HL-60 (cell line): Measurements from ENCODE around the gene GPR108.

Experiments used
- DNase-seq, 2 experiments: peaks; one replicate each; pipeline ENCODE4 v3.0.0-alpha.2; 2010 to 2020; ENCODE audit warnings: low read depth in 1 of 2, low spot score in 1 of 2
- H3K27ac ChIP-seq: fragments of 250-450 bp; sonication (Bioruptor Pico); replicated peaks from 2 replicates; pipeline ENCODE4 v1.5.1; 2020; ENCODE audit warnings: mild to moderate bottlenecking, moderate library complexity
- H3K27me3 ChIP-seq: fragments of 250-450 bp; sonication (Bioruptor Pico); 2 replicates; pipeline ENCODE4 v1.5.1; 2021; ENCODE audit warnings: mild to moderate bottlenecking, moderate library complexity; ENCODE audit not compliant: insufficient read depth, poor library complexity, severe bottlenecking
- H3K4me3 ChIP-seq: replicated peaks from 2 replicates; pipeline ENCODE4 v1.5.1; 2011; ENCODE audit warnings: mild to moderate bottlenecking, control low read depth, low read length; ENCODE audit not compliant: insufficient read depth
- GABPA ChIP-seq: IDR thresholded peaks from 2 replicates; pipeline ENCODE4 v1.6.1; 2012; ENCODE audit warnings: low read depth
- POLR2AphosphoS5 ChIP-seq: IDR thresholded peaks from 2 replicates; pipeline ENCODE4 v1.6.1; 2012; ENCODE audit warnings: low read depth
- SPI1 ChIP-seq: IDR thresholded peaks from 2 replicates; pipeline ENCODE4 v1.6.1; 2012; ENCODE audit warnings: low read depth, mild to moderate bottlenecking, borderline replicate concordance
- TF ChIP-seq, protein P1 (sequence below): IDR thresholded peaks from 2 replicates; pipeline ENCODE4 v1.6.1; 2012; ENCODE audit warnings: low read depth; ENCODE audit not compliant: insufficient replicate concordance
- TF ChIP-seq, protein P2 (sequence below): IDR thresholded peaks from one replicate; pipeline ENCODE4 v1.5.1; 2011; ENCODE audit warnings: low read length, control low read depth, inconsistent platforms; ENCODE audit not compliant: insufficient read depth

Gene GPR108

DNA sequence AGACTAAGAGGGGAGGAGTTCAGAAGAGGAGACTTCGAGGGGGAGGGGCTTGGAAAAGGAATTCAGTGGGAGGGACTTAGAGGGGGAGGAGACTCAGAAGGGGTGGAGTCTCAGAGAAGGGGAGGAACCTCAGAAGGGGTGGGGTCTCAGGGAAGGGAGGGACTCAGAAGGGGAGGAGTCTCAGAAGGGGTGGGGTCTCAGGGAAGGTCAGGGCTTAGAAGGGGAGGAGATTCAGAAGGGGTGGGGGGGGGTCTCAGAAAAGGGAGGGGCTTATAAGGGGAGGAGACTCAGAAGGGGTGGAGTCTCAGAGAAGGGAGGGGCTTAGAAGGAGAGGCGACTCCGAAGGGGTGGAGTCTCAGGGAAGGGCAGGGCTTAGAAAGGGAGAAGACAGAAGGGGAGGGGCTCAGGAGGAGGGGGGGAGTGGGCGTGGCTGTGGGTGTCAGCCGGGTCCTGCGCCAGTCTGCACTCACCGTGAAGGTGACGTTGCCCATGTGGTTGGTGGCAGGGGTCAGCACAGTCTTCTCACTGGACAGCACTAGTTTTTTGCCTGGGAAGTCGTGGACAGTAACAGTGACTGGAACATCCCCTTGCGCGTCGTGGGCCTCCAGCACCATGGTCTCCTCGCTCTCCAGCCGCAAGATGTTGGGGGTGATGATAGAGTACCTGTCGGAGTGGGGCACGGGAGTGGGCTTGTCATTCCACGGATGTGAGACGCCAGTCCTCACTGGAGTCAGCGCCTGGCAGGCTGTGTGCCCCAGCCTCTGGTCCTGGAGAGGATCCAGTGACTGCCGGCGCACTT, 18.4 kb downstream of the GPR108 start:
- DNase-seq: no peak
- Histone ChIP-seq H3K27ac (no peak overlapping the region), H3K4me3 (no peak overlapping the region), H3K27me3 (no peaks in the 10 kb centered on the region)
- TF ChIP-seq, protein P1, sequence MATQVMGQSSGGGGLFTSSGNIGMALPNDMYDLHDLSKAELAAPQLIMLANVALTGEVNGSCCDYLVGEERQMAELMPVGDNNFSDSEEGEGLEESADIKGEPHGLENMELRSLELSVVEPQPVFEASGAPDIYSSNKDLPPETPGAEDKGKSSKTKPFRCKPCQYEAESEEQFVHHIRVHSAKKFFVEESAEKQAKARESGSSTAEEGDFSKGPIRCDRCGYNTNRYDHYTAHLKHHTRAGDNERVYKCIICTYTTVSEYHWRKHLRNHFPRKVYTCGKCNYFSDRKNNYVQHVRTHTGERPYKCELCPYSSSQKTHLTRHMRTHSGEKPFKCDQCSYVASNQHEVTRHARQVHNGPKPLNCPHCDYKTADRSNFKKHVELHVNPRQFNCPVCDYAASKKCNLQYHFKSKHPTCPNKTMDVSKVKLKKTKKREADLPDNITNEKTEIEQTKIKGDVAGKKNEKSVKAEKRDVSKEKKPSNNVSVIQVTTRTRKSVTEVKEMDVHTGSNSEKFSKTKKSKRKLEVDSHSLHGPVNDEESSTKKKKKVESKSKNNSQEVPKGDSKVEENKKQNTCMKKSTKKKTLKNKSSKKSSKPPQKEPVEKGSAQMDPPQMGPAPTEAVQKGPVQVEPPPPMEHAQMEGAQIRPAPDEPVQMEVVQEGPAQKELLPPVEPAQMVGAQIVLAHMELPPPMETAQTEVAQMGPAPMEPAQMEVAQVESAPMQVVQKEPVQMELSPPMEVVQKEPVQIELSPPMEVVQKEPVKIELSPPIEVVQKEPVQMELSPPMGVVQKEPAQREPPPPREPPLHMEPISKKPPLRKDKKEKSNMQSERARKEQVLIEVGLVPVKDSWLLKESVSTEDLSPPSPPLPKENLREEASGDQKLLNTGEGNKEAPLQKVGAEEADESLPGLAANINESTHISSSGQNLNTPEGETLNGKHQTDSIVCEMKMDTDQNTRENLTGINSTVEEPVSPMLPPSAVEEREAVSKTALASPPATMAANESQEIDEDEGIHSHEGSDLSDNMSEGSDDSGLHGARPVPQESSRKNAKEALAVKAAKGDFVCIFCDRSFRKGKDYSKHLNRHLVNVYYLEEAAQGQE: no peak
- no peak for TF ChIP-seq POLR2AphosphoS5

DNA sequence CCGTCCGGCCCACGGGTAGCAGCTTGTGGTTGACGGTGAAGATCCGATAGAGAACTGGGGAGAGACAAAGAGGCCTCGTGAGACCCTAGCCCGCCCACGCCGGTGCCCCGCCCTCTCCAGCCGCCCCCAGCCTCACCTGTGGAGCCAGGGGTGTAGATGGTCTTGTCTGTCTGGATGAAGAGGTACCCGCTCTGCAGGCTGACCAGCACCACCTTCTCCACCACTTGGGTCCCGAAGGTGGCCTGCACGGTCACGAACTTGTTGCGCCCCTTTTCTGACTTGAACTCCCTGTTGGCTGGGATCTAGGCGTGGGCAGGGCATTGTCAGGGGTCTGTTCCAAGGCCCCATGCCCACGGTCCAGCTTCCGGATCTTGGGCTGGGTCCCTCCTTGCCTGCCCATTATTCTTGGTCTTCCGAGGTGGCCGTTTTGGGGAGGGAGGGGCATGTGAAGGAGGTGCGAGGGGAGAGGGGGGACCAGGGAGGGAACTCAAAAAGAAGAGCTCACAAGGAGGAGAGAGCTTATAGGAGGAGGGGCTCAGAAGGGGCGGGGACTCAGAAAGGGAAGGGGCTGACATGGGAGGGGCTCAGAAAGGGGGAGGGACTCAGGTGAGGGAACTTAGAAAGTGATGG, 19.2 kb downstream of the GPR108 start:
- no peaks in the 10 kb centered on the region for H3K27me3 ChIP-seq
- TF ChIP-seq, protein P2, sequence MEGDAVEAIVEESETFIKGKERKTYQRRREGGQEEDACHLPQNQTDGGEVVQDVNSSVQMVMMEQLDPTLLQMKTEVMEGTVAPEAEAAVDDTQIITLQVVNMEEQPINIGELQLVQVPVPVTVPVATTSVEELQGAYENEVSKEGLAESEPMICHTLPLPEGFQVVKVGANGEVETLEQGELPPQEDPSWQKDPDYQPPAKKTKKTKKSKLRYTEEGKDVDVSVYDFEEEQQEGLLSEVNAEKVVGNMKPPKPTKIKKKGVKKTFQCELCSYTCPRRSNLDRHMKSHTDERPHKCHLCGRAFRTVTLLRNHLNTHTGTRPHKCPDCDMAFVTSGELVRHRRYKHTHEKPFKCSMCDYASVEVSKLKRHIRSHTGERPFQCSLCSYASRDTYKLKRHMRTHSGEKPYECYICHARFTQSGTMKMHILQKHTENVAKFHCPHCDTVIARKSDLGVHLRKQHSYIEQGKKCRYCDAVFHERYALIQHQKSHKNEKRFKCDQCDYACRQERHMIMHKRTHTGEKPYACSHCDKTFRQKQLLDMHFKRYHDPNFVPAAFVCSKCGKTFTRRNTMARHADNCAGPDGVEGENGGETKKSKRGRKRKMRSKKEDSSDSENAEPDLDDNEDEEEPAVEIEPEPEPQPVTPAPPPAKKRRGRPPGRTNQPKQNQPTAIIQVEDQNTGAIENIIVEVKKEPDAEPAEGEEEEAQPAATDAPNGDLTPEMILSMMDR: no peak
- TF ChIP-seq GABPA: no peak
- TF ChIP-seq POLR2AphosphoS5: no peak
- TF ChIP-seq, protein P1: no peak
- TF ChIP-seq SPI1: no peak
- H3K27ac ChIP-seq: no peak overlapping the region
- no peak overlapping the region for H3K4me3 ChIP-seq
- DNase-seq: no peak

DNA sequence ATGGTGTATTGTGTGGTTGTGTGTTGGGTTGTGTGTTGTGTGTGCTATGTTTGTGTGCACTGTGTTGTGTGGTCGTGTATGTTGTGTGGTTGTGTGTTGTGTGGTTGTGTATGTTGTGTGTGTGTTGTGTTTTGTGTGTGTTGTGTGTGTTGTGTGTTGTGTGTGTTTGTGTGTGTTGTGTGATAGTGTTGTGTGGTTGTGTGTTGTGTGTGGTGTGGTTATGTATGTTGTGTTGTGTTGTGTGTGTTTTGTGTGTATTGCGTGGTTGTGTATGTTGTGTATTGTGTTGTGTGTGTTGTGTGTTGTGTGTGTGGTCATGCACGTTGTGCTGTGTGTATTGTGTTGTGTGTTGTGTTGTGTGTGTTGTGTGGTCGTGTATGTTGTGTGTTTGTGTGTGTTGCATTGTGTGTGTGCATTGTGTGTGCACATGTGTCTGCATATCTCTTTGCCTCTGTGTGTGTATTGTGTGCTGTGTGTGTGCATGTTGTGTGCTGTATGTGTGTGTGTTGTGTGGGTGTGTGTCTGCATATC, 19.9 kb downstream of the GPR108 start:
- TF ChIP-seq, protein P2: no peak
- no peak for TF ChIP-seq GABPA
- TF ChIP-seq POLR2AphosphoS5: no peak
- TF ChIP-seq SPI1: no peak
- TF ChIP-seq, protein P1: no peak
- no peak overlapping the region for H3K4me3 ChIP-seq
- H3K27ac ChIP-seq: no peak overlapping the region
- no peaks in the 10 kb centered on the region for H3K27me3 ChIP-seq
- DNase-seq: no peak
